ENCODE results near the gene MTR. TPM values are rescaled to one million over a fixed set of nuclear protein-coding genes. Genes with fewer than 3 reads are reported as not detected.
"Not testable (repeated sequence)": the region's sequence is repeated elsewhere in the genome, so short reads cannot be mapped to it uniquely, and the experiment has no call there.

Gene MTR
- total RNA-seq, 4 donors from 2014 or later: 42.3 to 55.3 (median 44.7) TPM

DNA sequence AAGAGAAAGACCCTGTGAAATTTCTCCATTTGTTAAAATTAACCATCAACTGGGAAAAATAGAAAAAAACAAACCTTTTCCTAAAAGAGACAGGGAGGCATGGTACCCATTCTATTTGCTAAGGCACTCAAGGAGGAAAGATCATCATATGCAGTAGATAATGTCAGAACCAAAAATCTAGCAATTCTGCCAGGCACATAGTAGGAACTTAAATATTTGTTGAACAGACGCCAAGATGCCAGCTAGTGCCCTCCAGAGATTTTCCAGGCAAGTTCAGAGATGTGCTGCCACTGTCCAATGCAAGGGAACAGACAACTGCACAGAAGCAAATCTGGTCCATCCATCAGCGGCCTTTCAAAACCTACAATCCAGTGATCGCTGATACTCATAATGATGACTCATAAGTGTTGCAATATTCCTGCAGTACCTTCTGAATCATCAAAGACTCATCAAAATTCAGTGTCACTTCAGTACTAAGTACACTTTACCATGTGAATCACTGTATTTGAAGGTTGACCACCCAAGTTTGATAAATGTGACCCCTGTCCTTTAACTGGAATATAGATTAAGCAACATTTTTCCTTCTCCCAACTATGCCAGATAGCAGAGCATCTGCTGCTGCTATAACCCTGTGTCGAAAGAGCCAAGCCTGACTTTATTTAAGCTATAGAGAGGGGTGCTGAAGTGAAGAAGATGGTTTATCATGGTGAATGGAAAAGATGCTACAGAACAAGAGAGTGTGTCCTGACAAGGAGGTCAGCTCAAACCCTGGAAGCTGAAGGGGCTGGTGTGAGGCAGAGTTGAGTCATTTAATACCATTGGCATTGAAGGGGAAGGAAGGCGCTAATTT is 110.0 kb downstream of the MTR start:
- Histone ChIP-seq H3K27me3 (no peaks in the 10 kb centered on the region), H3K4me1 (no peaks in the 10 kb centered on the region), H3K36me3 (peaks cover 0 to 26% (median 0%) of the 10 kb centered on the region in 3 donors), H3K9me3 (peaks cover 0 to 12% (median 0%) of the 10 kb centered on the region in 4 donors), H3K27ac (no peak overlapping the region), H3K4me3 (no peak overlapping the region)
- TF ChIP-seq, protein P1, sequence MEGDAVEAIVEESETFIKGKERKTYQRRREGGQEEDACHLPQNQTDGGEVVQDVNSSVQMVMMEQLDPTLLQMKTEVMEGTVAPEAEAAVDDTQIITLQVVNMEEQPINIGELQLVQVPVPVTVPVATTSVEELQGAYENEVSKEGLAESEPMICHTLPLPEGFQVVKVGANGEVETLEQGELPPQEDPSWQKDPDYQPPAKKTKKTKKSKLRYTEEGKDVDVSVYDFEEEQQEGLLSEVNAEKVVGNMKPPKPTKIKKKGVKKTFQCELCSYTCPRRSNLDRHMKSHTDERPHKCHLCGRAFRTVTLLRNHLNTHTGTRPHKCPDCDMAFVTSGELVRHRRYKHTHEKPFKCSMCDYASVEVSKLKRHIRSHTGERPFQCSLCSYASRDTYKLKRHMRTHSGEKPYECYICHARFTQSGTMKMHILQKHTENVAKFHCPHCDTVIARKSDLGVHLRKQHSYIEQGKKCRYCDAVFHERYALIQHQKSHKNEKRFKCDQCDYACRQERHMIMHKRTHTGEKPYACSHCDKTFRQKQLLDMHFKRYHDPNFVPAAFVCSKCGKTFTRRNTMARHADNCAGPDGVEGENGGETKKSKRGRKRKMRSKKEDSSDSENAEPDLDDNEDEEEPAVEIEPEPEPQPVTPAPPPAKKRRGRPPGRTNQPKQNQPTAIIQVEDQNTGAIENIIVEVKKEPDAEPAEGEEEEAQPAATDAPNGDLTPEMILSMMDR (IDR thresholded peaks at IDR 0.05): no peak
- TF ChIP-seq EP300 (IDR thresholded peaks at IDR 0.05): peak in 1 of 2 donors; percentile 19
- DNase-seq (ENCODE audit: low spot score in 2 of 2): no peak
- 87 to 93% methylated on average over 5 of the region's 5 CpGs for WGBS, 2 donors

DNA sequence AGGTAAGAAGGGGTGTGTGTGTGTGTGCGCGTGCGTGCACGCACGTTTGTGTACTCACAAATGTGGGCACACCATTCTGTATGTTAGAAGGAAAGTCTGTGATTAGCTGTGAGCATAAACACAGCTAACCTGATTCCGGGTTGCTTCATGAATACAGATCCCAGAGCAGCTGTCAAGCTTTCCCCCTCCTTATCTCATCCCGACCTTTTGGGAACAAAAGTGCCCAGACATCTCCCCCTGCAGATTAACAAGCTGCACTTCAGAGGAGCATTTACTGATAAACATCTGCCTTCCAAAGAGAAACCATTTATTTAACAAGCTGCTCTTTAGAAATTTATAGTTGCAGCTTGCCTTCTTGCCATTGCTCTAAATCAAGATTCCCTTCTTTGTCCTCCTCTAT is 112.1 kb downstream of the MTR start:
- 60 to 67% methylated on average over 7 of the region's 7 CpGs for WGBS, 2 donors
- Histone ChIP-seq H3K4me1 (no peaks in the 10 kb centered on the region), H3K4me3 (no peak overlapping the region), H3K9me3 (no peaks in the 10 kb centered on the region), H3K27ac (no peak overlapping the region), H3K27me3 (no peaks in the 10 kb centered on the region), H3K36me3 (peaks cover 0 to 5% (median 0%) of the 10 kb centered on the region in 3 donors)
- DNase-seq (ENCODE audit: low spot score in 2 of 2): no peak
- TF ChIP-seq POLR2A (IDR thresholded peaks at IDR 0.05) (no peak), EP300 (IDR thresholded peaks at IDR 0.05) (no peak)
- TF ChIP-seq, protein P1 (IDR thresholded peaks at IDR 0.05): no peak

DNA sequence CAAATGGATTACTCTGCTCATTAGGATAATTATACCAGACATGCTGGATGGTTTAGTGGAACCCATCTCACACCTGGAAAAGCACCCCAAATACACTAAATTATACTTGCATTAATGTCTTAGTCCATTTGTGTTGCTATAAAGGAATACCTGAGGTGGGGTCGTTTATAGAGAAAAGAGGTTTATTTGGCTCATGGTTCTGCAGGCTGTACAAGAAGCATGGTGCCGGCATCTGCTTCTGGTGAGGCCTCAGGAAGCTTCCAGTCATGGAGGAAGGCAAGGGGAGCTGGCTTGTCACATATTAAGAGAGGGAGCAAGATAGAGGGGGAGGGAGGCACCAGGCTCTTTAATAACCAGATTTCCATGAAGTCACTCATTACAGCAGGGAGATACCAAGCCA is 113.6 kb downstream of the MTR start:
- H3K4me3 ChIP-seq: no peak overlapping the region
- H3K36me3 ChIP-seq: no peaks in the 10 kb centered on the region
- DNase-seq (ENCODE audit: low spot score in 2 of 2): no peak
- TF ChIP-seq EP300 (IDR thresholded peaks at IDR 0.05) (no peak), POLR2A (IDR thresholded peaks at IDR 0.05) (no peak)
- TF ChIP-seq, protein P1 (IDR thresholded peaks at IDR 0.05): no peak
- H3K9me3 ChIP-seq: no peaks in the 10 kb centered on the region
- H3K4me1 ChIP-seq: no peaks in the 10 kb centered on the region
- 86 to 96% methylated on average over 2 of the region's 2 CpGs for WGBS, 2 donors
- no peaks in the 10 kb centered on the region for H3K27me3 ChIP-seq
- H3K27ac ChIP-seq: no peak overlapping the region

DNA sequence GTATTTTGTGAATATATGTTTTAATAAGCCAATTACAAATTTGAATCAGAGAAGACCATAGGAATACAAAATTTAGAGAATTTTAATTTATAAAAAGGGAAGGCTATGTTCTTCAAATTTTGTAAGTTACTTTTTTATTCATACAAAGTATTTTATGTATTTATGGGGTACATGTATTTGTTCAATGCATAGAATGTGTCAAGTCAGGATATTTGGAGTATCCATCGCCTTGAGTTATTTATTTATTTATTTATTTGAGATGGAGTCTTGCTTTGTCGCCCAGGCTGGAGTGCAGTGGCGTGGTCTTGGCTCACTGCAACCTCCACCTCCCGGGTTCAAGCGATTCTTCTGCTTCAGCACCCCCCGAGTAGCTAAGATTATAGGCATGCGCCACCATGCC is 116.0 kb downstream of the MTR start:
- H3K36me3 ChIP-seq; H3K4me1 ChIP-seq; H3K4me3 ChIP-seq; DNase-seq (ENCODE audit: low spot score in 2 of 2); H3K27ac ChIP-seq; H3K27me3 ChIP-seq; H3K9me3 ChIP-seq: not testable (repeated sequence)
- WGBS, 2 donors: 90 to 95% methylated on average over 7 of the region's 7 CpGs

DNA sequence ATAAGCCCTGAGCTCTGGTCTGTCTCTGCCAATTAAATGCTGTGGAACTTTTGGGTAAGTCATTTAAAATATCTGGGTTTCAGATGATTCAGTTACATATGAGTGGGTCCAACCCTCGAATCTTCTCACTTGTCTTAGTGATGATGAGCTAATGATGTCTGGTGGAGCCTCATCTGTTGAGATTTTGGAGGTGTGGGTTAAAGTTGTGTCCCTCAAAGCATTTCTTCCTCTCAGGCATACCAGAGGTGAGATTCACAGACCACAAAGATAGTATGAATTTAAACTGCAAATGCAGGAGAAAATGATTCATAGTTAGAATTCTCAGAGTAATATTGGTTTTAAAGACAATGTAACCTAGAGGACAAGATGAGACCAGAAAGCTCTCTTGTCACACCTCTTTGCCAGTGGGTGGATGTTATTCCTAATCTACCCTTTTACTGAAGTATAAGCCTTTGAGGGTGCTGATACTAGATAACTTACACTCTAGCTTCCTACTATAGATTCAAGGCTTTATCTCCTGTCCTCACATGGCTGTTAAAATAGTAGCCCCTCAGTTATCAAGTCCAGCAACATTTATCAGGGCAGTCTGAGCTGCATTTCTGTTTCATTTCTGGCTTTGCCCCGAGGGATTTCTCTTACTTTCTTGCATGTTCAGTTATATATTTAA is 118.4 kb downstream of the MTR start:
- WGBS, 2 donors: 75 to 85% methylated on average over 2 of the region's 2 CpGs
- Histone ChIP-seq H3K4me3 (no peak overlapping the region), H3K36me3 (peaks cover 0 to 10% (median 0%) of the 10 kb centered on the region in 3 donors), H3K27ac (no peak overlapping the region), H3K9me3 (peaks cover 0 to 25% (median 5%) of the 10 kb centered on the region in 4 donors), H3K27me3 (no peaks in the 10 kb centered on the region), H3K4me1 (no peaks in the 10 kb centered on the region)
- DNase-seq (ENCODE audit: low spot score in 2 of 2): no peak
- TF ChIP-seq EP300 (IDR thresholded peaks at IDR 0.05): no peak
- TF ChIP-seq, protein P1 (IDR thresholded peaks at IDR 0.05): no peak
- TF ChIP-seq POLR2A (IDR thresholded peaks at IDR 0.05): no peak

Data from tibial nerve (tissue), 4 donors.